K562 (cell line): ENCODE results near the gene GLRX5. TPM values are rescaled to one million over a fixed set of nuclear protein-coding genes. Genes with fewer than 3 reads are reported as not detected.

Source experiments
- ATAC-seq: fragments of 200-7000 bp; cut with Tn5 transposase; 3 replicates; pipeline ENCODE4 v1.9.1; 2020; ENCODE audit warnings: moderate library complexity
- BruUV-seq: library from RNA; stranded (reverse); fragments of 400-500 nt; replicated peaks from 2 replicates; lab custom pipeline; 2021; lab: Mats Ljungman, UMichigan
- CTCF ChIA-PET: fragments of 300-600 bp; formaldehyde crosslinking; extraction: SDS; loops from one replicate; lab custom pipeline; 2021; ENCODE audit warnings: low intra/inter-chr PET ratio; lab: Yijun Ruan, JAX
- POLR2A ChIA-PET: fragments of 300-600, 350-650 bp; sonication (Branson Sonifier 250); formaldehyde crosslinking; extraction: SDS; loops from one replicate; lab custom pipeline; 2021; ENCODE audit warnings: antibody characterized with exemption, inconsistent platforms; lab: Yijun Ruan, JAX
- DNase-seq, 4 experiments: peaks; one replicate each; pipeline versions ENCODE4 v3.0.0 to v3.0.0-alpha.2; 2011 to 2018; ENCODE audit warnings: low spot score in 3 of 4, mixed read lengths in 3 of 4; ENCODE audit errors: extremely low read depth in 1 of 4
- FAIRE-seq: peaks from 2 replicates; lab custom pipeline; 2011; peaks lifted over from hg19 to GRCh38; lab: Jason Lieb, UNC
- H2AFZ ChIP-seq: 2 replicates; pipeline ENCODE4 v1.6.0; 2011; ENCODE audit warnings: low read depth, low read length, control low read depth, inconsistent platforms
- H3K27ac ChIP-seq: fragments of 200-600 bp; 3 replicates; pipeline ENCODE4 v1.8.0; 2011; ENCODE audit warnings: low read depth, mild to moderate bottlenecking, control low read depth, inconsistent platforms, low read length, moderate library complexity, mixed read lengths; ENCODE audit errors: extremely low read depth
- H3K27me3 ChIP-seq, 2 experiments: fragments of 300-600 bp in 1 of 2; 2 replicates in 1 of 2; 3 replicates in 1 of 2; pipeline versions ENCODE4 v1.6.0 to v1.8.0; 2011; ENCODE audit warnings: inconsistent platforms in 2 of 2, low read length in 2 of 2, mild to moderate bottlenecking in 1 of 2, mixed read lengths in 1 of 2, moderate library complexity in 1 of 2; ENCODE audit not compliant: control insufficient read depth in 2 of 2, insufficient read depth in 2 of 2
- H3K36me3 ChIP-seq: fragments of 300-600 bp; 3 replicates; pipeline ENCODE4 v1.8.0; 2011; ENCODE audit warnings: mild to moderate bottlenecking, low read length, inconsistent platforms; ENCODE audit not compliant: control insufficient read depth, insufficient read depth
- H3K4me1 ChIP-seq, 2 experiments: fragments of 200-600 bp in 1 of 2; replicated peaks in 1 of 2; 2 replicates in 1 of 2; 3 replicates in 1 of 2; pipeline versions ENCODE4 v1.5.1 to v1.8.0; 2011; ENCODE audit warnings: inconsistent platforms in 2 of 2, low read length in 2 of 2, mild to moderate bottlenecking in 1 of 2, mixed read lengths in 1 of 2, moderate library complexity in 1 of 2; ENCODE audit not compliant: control insufficient read depth in 2 of 2, insufficient read depth in 2 of 2
- H3K4me2 ChIP-seq: 2 replicates; pipeline ENCODE4 v1.6.1; 2011; ENCODE audit warnings: low read length, control low read depth, inconsistent platforms, mixed read lengths; ENCODE audit not compliant: insufficient read depth
- H3K4me3 ChIP-seq: fragments of 200-600 bp; sonication (generic), shearing (Covaris generic); 2 replicates; pipeline ENCODE4 v1.5.1; 2016; ENCODE audit warnings: control low read depth, inconsistent platforms
- H3K79me2 ChIP-seq: fragments of 200-600 bp; 3 replicates; pipeline ENCODE4 v1.8.0; 2011; ENCODE audit warnings: low read length, inconsistent platforms; ENCODE audit not compliant: control insufficient read depth, insufficient read depth
- H3K9ac ChIP-seq, 2 experiments: 2 replicates each; pipeline versions ENCODE4 v1.6.0 to v1.6.1; 2011; ENCODE audit warnings: low read depth in 2 of 2, low read length in 2 of 2, control low read depth in 1 of 2, inconsistent platforms in 1 of 2, mild to moderate bottlenecking in 1 of 2, mixed read lengths in 1 of 2; ENCODE audit not compliant: insufficient read depth in 1 of 2
- H3K9me1 ChIP-seq: one replicate; pipeline ENCODE4 v1.6.0; 2011; ENCODE audit warnings: inconsistent platforms, mild to moderate bottlenecking, low read length, moderate library complexity; ENCODE audit not compliant: control insufficient read depth, insufficient read depth
- H3K9me3 ChIP-seq: replicated peaks from 2 replicates; pipeline ENCODE4 v1.5.1; 2011; ENCODE audit warnings: low read depth, low read length, inconsistent platforms; ENCODE audit not compliant: control insufficient read depth, insufficient read depth
- H4K20me1 ChIP-seq: replicated peaks from 2 replicates; pipeline ENCODE4 v1.6.1; 2011; ENCODE audit warnings: low read length, inconsistent platforms, mixed read lengths; ENCODE audit not compliant: control insufficient read depth, insufficient read depth
- ADNP ChIP-seq: fragments of 200-800 bp; sonication (Bioruptor generic); IDR thresholded peaks from 2 replicates; pipeline ENCODE4 v1.6.1; 2016; ENCODE audit warnings: missing genetic modification characterization, missing compliant biosample characterization
- CXXC5 ChIP-seq: fragments of 250-450 bp; sonication (Bioruptor Pico); IDR thresholded peaks from 2 replicates; pipeline ENCODE4 v1.8.0; 2022; ENCODE audit warnings: inconsistent platforms, mild to moderate bottlenecking, moderate library complexity
- FOXK1 ChIP-seq: sonication (generic); formaldehyde crosslinking; IDR thresholded peaks from 2 replicates; pipeline ENCODE4 v1.8.0; 2022; ENCODE audit warnings: missing genetic modification reagents, mild to moderate bottlenecking, borderline replicate concordance
- MCM2 ChIP-seq: fragments of 450-650 bp; IDR thresholded peaks from 2 replicates; pipeline ENCODE4 v1.6.1; 2017; ENCODE audit warnings: low read depth, mild to moderate bottlenecking
- PRPF4 ChIP-seq: fragments of 200-400 bp; formaldehyde crosslinking; IDR thresholded peaks from one replicate; pipeline ENCODE4 v1.6.1; 2017; ENCODE audit warnings: low read length, low read depth, mild to moderate bottlenecking; ENCODE audit not compliant: insufficient read depth, poor library complexity, severe bottlenecking
- PTTG1 ChIP-seq: fragments of 450-650 bp; IDR thresholded peaks from 2 replicates; pipeline ENCODE4 v1.6.1; 2016; ENCODE audit warnings: low read depth, mild to moderate bottlenecking, missing genetic modification characterization, missing compliant biosample characterization
- RREB1 ChIP-seq: fragments of 250-450 bp; sonication (Bioruptor Pico); IDR thresholded peaks from 2 replicates; pipeline ENCODE4 v1.4.0; 2020
- TBL1XR1 ChIP-seq, 2 experiments: IDR thresholded peaks; 2 replicates each; pipeline ENCODE4 v1.6.1; 2012; ENCODE audit warnings: improper control_type of control experiment in 2 of 2, low read length in 2 of 2, mild to moderate bottlenecking in 1 of 2
- ZBTB1 ChIP-seq: sonication (generic); formaldehyde crosslinking; IDR thresholded peaks from 2 replicates; pipeline ENCODE4 v1.8.1; 2023; ENCODE audit warnings: missing genetic modification reagents, low read depth, mild to moderate bottlenecking, borderline replicate concordance
- ZHX1 ChIP-seq: fragments of 150-350 bp; conservative IDR thresholded peaks from 2 replicates; pipeline ENCODE4 v1.6.1; 2014; ENCODE audit warnings: low read length
- WGBS: fragments of 100-300 bp; shearing (Covaris generic); methylation state at CpG from one replicate; pipeline ENCODE4 v1.1.6; 2016; ENCODE audit warnings: low coverage, mixed read lengths; ENCODE audit not compliant: insufficient coverage; ENCODE audit errors: missing lambda C conversion rate; 5-methylcytosine and 5-hydroxymethylcytosine counted together
- in situ Hi-C: fragments of 300-500 bp; cut with MboI; formaldehyde crosslinking; loops from 4 replicates; pipeline ENCODE4 v1.15.0; 2018; ENCODE audit warnings: inconsistent platforms, mixed read lengths
- intact Hi-C: fragments of 100-400 bp; cut with micrococcal nuclease; formaldehyde crosslinking; loops from 2 replicates; pipeline ENCODE4 v1.14.2; 2022
- polyA plus RNA-seq, 8 experiments: library from polyadenylated mRNA; depleted of rRNA in 4 of 8; stranded (reverse) in 5 of 8; unstranded in 3 of 8; fragments of >200 nt; fragmentation: Nextera tagmentation in 2 of 8; fragmentation: Illumina TruSeq in 1 of 8; extraction: Ambion mirVana in 2 of 8; extraction: Trizol in 1 of 8; gene quantifications; 2 replicates each; pipeline versions ENCODE4 v1.2.1 to v1.2.3, GENCODE V29; 2011 to 2014; ENCODE audit warnings: inconsistent platforms in 1 of 8, missing spikeins in 1 of 8
- total RNA-seq, 7 experiments: library from RNA; depleted of rRNA in 6 of 7; stranded (reverse); fragments of >200 nt in 6 of 7; fragmentation: Illumina TruSeq in 2 of 7; extraction: Trizol in 2 of 7; gene quantifications; 2 replicates each; pipeline versions ENCODE4 v1.2.1 to v1.2.3, GENCODE V29; 2011 to 2021; ENCODE audit warnings: low replicate concordance in 1 of 7
- TF ChIP-seq, protein P1 (sequence below), 2 experiments: IDR thresholded peaks; 2 replicates each; pipeline ENCODE4 v1.6.1; 2012; ENCODE audit warnings: improper control_type of control experiment in 2 of 2, low read depth in 2 of 2, low read length in 2 of 2, borderline replicate concordance in 1 of 2

GLRX5 gene
- total and polyA plus RNA-seq, 9 of the 15 experiments (the other 6 are each of a cell fraction or from before 2014, with no cell fraction given), result 16.7 to 96.8 (median 66.8) TPM

GRCh38 chr14:95500201-95500681 lies 34.6 kb upstream of the GLRX5 start:
- H3K27ac ChIP-seq, result no peak overlapping the region
- no peaks in the 10 kb centered on the region for H3K36me3 ChIP-seq
- H3K4me1 ChIP-seq, result peaks cover 3 to 4% of the 10 kb centered on the region in 2 experiments; a peak in 3 of 5 replicates
- no peak overlapping the region for H3K4me2 ChIP-seq
- ATAC-seq (no peak), FAIRE-seq (no peak), DNase-seq (no peak)
- CTCF ChIA-PET, result no interaction called here
- in situ Hi-C loops, result no loop called here
- BruUV-seq, result no TSS peak
- H3K9me1 ChIP-seq, result no peaks in the 10 kb centered on the region
- no peak overlapping the region for H3K4me3 ChIP-seq
- intact Hi-C loops, result no loop called here
- H4K20me1 ChIP-seq, result no peaks in the 10 kb centered on the region; the same call in 1 of the 2 replicates
- H2AFZ ChIP-seq, result no peak overlapping the region
- POLR2A ChIA-PET, result no interaction called here
- H3K9ac ChIP-seq, result no peak overlapping the region
- no peaks in the 10 kb centered on the region; a peak in 1 of 5 replicates for H3K27me3 ChIP-seq
- WGBS, result 58% methylated on average over 8 of the region's 14 CpGs
- no peaks in the 10 kb centered on the region for H3K9me3 ChIP-seq
- no peaks in the 10 kb centered on the region for H3K79me2 ChIP-seq
- no peak for TF ChIP-seq MCM2
- no peak for TF ChIP-seq TBL1XR1 (IDR thresholded peaks at IDR 0.05; ENCODE audit: low read length in 2 of 2)
- TF ChIP-seq ZHX1, result no peak
- TF ChIP-seq PRPF4, result no peak
- no peak for TF ChIP-seq CXXC5
- TF ChIP-seq ADNP, result no peak
- TF ChIP-seq PTTG1 (tag), result no peak
- no peak for TF ChIP-seq RREB1 (CRISPR knock-in tag)
- TF ChIP-seq FOXK1 (CRISPR knock-in tag), result no peak
- TF ChIP-seq, protein P1, sequence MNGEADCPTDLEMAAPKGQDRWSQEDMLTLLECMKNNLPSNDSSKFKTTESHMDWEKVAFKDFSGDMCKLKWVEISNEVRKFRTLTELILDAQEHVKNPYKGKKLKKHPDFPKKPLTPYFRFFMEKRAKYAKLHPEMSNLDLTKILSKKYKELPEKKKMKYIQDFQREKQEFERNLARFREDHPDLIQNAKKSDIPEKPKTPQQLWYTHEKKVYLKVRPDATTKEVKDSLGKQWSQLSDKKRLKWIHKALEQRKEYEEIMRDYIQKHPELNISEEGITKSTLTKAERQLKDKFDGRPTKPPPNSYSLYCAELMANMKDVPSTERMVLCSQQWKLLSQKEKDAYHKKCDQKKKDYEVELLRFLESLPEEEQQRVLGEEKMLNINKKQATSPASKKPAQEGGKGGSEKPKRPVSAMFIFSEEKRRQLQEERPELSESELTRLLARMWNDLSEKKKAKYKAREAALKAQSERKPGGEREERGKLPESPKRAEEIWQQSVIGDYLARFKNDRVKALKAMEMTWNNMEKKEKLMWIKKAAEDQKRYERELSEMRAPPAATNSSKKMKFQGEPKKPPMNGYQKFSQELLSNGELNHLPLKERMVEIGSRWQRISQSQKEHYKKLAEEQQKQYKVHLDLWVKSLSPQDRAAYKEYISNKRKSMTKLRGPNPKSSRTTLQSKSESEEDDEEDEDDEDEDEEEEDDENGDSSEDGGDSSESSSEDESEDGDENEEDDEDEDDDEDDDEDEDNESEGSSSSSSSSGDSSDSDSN (IDR thresholded peaks at IDR 0.05; ENCODE audit: borderline replicate concordance in 1 of 2, low read depth in 2 of 2, low read length in 2 of 2), result no peak
- TF ChIP-seq ZBTB1 (CRISPR knock-in tag), result no peak
